ENCODE data around the gene SETBP1. TPM values are rescaled to one million over a fixed set of nuclear protein-coding genes. Genes with fewer than 3 reads are reported as not detected.
A peak's percentile ranks its signal among the peaks of the same experiment; 100 is the strongest.

SETBP1 gene
- total RNA-seq, 2 experiments from 2014 or later = 25.2 to 30.3 TPM

GRCh38 chr18:44893966-44894365, 213.3 kb downstream of the SETBP1 start:
- ATAC-seq = no peak
- peaks cover 4% of the 10 kb centered on the region for H3K9me3 Mint-ChIP-seq (ENCODE audit: low read depth)
- peaks cover 36% of the 10 kb centered on the region for H3K4me1 Mint-ChIP-seq
- peak overlapping the region; percentile 5 for H3K27ac Mint-ChIP-seq
- H3K36me3 Mint-ChIP-seq = peaks cover 40% of the 10 kb centered on the region
- no peaks in the 10 kb centered on the region for H3K27me3 Mint-ChIP-seq
- H3K4me3 Mint-ChIP-seq = no peak overlapping the region
- no peak for DNase-seq
- CTCF ChIA-PET = interaction anchor here (1.1 to 2.8 kb wide), 2 partner anchors 183 to 214 kb away, joined by 3 to 8 read pairs; partner anchors contain the start of gene SETBP1

DNA sequence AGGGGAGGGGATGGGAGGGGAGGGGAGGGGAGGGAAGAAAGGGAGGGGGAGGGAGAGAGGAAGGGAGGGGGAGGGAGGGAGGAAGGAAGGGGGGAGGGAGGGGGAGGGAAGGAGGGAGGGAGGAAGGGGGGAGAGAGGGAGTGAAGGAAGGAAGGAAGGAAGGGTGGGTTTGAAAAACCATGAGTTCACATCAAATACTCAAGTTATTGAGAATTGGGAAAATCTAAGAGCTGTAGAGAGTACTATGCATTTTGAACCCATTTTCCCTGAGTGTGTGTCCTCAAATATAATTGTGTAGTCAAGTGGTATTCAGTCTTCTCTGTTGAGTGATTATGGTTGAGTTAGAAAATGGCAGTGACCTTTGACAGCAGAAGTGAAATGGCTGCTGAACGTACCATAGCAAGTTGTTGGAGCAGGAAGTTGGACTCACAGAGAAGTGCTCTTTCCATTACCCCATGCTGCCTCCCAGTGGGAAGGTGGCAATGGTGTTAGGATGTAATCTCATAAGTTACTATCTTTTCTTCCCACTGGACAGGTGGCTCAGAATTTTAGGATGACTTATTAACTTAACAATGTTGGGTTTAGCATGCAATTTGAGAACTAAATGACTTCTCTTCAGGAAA, 214.6 kb downstream of the SETBP1 start:
- Mint-ChIP-seq H3K9me3 (ENCODE audit: low read depth) (peaks cover 4% of the 10 kb centered on the region), H3K36me3 (peaks cover 37% of the 10 kb centered on the region), H3K4me3 (no peak overlapping the region), H3K27ac (no peak overlapping the region), H3K27me3 (no peaks in the 10 kb centered on the region), H3K4me1 (peaks cover 36% of the 10 kb centered on the region)
- CTCF ChIA-PET = interaction anchor here (1.3 kb wide), 1 partner anchor 216 kb away, joined by 6 read pairs; no protein-coding TSS in a partner anchor
- DNase-seq (peak; percentile 59), ATAC-seq (peak; percentile 47)

DNA sequence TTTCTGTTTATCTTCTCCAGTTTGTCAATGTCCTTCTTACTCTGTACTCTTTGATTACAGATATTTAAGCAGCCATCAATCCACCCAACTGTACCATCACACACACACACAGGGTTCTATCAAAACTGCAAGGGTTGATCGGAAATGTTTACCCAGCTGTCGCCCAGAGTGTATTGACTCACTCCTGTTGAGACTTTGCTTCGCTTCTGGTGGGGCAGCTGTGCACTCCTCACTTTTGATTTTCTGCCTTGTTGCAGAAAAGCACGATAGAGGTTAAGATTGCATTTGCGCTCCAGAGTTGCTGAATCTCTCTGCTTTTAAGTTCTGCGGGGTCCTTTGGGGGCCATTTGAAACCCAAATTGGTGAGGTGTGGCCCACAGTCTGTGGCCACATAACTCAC, 216.2 kb downstream of the SETBP1 start:
- H3K27me3 Mint-ChIP-seq = peaks cover 4% of the 10 kb centered on the region
- no peaks in the 10 kb centered on the region for H3K9me3 Mint-ChIP-seq (ENCODE audit: low read depth)
- CTCF ChIA-PET = no interaction called here
- peaks cover 22% of the 10 kb centered on the region for H3K36me3 Mint-ChIP-seq
- no peak overlapping the region for H3K27ac Mint-ChIP-seq
- H3K4me3 Mint-ChIP-seq = no peak overlapping the region
- H3K4me1 Mint-ChIP-seq = peaks cover 40% of the 10 kb centered on the region
- ATAC-seq (no peak), DNase-seq (no peak)

- Mint-ChIP-seq H3K27me3 (peaks cover 4% of the 10 kb centered on the region), H3K4me3 (no peak overlapping the region), H3K27ac (no peak overlapping the region), H3K9me3 (ENCODE audit: low read depth) (no peaks in the 10 kb centered on the region), H3K36me3 (peaks cover 17% of the 10 kb centered on the region), H3K4me1 (peaks cover 40% of the 10 kb centered on the region)
- ATAC-seq (no peak), DNase-seq (no peak)
- CTCF ChIA-PET = interaction anchor here (1.5 kb wide), 1 partner anchor 10 kb away, joined by 5 read pairs; no protein-coding TSS in a partner anchor
These were observed 216.7 kb downstream of the SETBP1 start for GRCh38 chr18:44897411-44897810.

- Mint-ChIP-seq H3K27ac (no peak overlapping the region), H3K4me3 (no peak overlapping the region), H3K36me3 (peaks cover 14% of the 10 kb centered on the region), H3K9me3 (ENCODE audit: low read depth) (no peaks in the 10 kb centered on the region), H3K4me1 (peaks cover 37% of the 10 kb centered on the region), H3K27me3 (peaks cover 4% of the 10 kb centered on the region)
- ATAC-seq (no peak), DNase-seq (no peak)
- CTCF ChIA-PET = interaction anchor here (1.5 kb wide), 1 partner anchor 9 kb away, joined by 5 read pairs; no protein-coding TSS in a partner anchor
These were observed 217.1 kb downstream of the SETBP1 start for GRCh38 chr18:44897816-44898215.

DNA sequence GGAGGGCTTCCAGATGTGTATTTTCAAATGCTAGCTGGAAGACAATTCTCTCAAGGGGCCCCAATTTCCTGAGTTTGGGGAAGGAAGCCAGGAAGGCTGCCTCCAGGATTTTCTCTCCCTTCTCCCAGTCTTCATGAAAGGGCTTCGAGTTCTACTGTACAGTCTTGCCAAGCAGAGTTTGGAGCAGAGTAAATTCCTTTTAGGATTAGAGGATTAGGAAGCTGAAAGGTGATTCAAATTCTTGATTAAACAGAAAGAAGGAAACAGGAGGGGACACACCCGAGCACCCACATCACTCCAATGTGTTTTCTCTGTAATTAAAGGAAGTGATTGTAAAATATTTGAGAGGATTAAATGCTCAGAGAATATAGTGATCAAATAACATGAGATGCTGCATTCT, 217.8 kb downstream of the SETBP1 start:
- Mint-ChIP-seq H3K27me3 (peaks cover 4% of the 10 kb centered on the region), H3K4me3 (no peak overlapping the region), H3K4me1 (peaks cover 34% of the 10 kb centered on the region), H3K27ac (no peak overlapping the region), H3K9me3 (ENCODE audit: low read depth) (no peaks in the 10 kb centered on the region), H3K36me3 (peaks cover 10% of the 10 kb centered on the region)
- no peak for ATAC-seq
- no peak for DNase-seq
- CTCF ChIA-PET = interaction anchor here (1.5 kb wide), 1 partner anchor 8 kb away, joined by 5 read pairs; no protein-coding TSS in a partner anchor

- Mint-ChIP-seq H3K27me3 (peaks cover 4% of the 10 kb centered on the region), H3K4me1 (peaks cover 29% of the 10 kb centered on the region), H3K4me3 (no peak overlapping the region), H3K36me3 (peaks cover 7% of the 10 kb centered on the region), H3K9me3 (ENCODE audit: low read depth) (no peaks in the 10 kb centered on the region), H3K27ac (no peak overlapping the region)
- CTCF ChIA-PET = no interaction called here
- DNase-seq = no peak
- ATAC-seq = no peak
These were observed 219.1 kb downstream of the SETBP1 start for GRCh38 chr18:44899832-44900231.

DNA sequence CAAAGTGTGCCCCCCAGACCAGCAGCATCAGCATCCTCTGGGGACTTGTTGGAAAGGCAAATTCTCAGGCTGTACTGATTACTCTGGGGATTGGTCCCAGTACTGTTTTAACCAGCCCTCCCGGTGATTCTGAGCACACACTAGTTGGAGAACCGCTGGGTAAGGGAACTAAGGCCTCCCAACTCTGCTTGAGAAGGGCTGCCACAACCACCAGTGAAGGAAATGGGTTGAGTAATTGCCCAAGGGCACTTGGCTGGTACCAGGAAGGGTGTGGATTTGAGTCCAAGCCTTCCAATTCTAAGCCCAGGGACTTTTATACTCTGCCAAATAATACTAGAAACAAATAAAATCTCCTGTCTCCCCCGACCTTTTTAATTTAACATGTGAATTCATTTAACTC, 219.9 kb downstream of the SETBP1 start:
- no peak for DNase-seq
- no peaks in the 10 kb centered on the region for H3K9me3 Mint-ChIP-seq (ENCODE audit: low read depth)
- peaks cover 28% of the 10 kb centered on the region for H3K4me1 Mint-ChIP-seq
- ATAC-seq = no peak
- peaks cover 4% of the 10 kb centered on the region for H3K27me3 Mint-ChIP-seq
- H3K4me3 Mint-ChIP-seq = no peak overlapping the region
- no peak overlapping the region for H3K27ac Mint-ChIP-seq
- CTCF ChIA-PET = interaction anchor here (1.5 kb wide), 1 partner anchor 312 kb away, joined by 5 read pairs; no protein-coding TSS in a partner anchor
- H3K36me3 Mint-ChIP-seq = peaks cover 7% of the 10 kb centered on the region

DNA sequence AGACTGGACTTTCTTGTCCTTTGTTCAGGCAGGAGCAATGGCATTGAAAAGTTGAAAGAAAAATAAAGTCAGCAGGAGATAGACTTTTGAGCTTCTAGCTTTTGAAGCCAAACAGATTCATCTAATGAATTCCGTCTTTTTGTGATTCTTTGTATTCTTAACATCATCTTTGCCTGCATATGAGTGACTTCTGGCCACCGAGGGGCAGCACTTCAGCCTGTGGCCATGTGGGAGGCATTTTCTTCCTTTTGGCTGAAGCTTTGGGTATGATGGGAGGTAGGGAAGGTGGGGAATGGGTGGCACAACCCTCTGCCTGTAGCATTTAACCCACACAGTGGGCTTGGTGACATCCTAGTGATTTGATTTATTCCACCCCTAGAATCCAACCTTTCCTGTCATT, 220.6 kb downstream of the SETBP1 start:
- H3K36me3 Mint-ChIP-seq = peaks cover 9% of the 10 kb centered on the region
- peaks cover 33% of the 10 kb centered on the region for H3K4me1 Mint-ChIP-seq
- no peak overlapping the region for H3K27ac Mint-ChIP-seq
- H3K27me3 Mint-ChIP-seq = peaks cover 4% of the 10 kb centered on the region
- ATAC-seq (no peak), DNase-seq (no peak)
- H3K4me3 Mint-ChIP-seq = no peak overlapping the region
- CTCF ChIA-PET = interaction anchor here (1.5 kb wide), 1 partner anchor 311 kb away, joined by 5 read pairs; no protein-coding TSS in a partner anchor
- no peaks in the 10 kb centered on the region for H3K9me3 Mint-ChIP-seq (ENCODE audit: low read depth)

GRCh38 chr18:44903327-44903726, 222.6 kb downstream of the SETBP1 start:
- CTCF ChIA-PET = interaction anchor here (0.7 kb wide), 2 partner anchors 11 to 18 kb away, joined by 3 read pairs; no protein-coding TSS in a partner anchor
- Mint-ChIP-seq H3K9me3 (ENCODE audit: low read depth) (no peaks in the 10 kb centered on the region), H3K27ac (no peak overlapping the region), H3K27me3 (peaks cover 4% of the 10 kb centered on the region), H3K36me3 (peaks cover 7% of the 10 kb centered on the region), H3K4me3 (no peak overlapping the region), H3K4me1 (peaks cover 34% of the 10 kb centered on the region)
- DNase-seq (no peak), ATAC-seq (no peak)

DNA sequence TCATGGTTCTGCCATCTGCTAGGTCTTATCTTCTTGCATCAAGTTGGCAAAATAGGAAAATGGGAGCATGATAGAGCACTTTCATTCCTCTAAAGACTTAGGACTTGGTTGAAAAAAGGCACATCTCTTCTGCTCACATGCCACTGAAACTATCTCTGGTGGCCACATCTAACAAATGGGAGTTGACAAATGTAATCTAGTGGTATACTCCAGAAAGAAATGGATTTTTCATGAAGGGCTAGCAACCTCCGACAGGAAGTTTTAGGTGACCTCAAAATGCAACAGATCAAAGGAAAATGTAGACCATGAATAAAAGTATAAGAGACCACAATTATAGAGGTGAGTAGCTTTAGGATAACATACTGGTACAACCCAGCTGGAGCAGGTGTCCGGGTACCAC, 224.1 kb downstream of the SETBP1 start:
- H3K4me3 Mint-ChIP-seq = no peak overlapping the region
- CTCF ChIA-PET = no interaction called here
- ATAC-seq = no peak

GRCh38 chr18:44909191-44909719, 228.6 kb downstream of the SETBP1 start:
- no peak overlapping the region for H3K4me3 Mint-ChIP-seq

More for the DNA sequence above, 224.1 kb downstream of the SETBP1 start:
- peaks cover 43% of the 10 kb centered on the region for H3K4me1 Mint-ChIP-seq
- no peak for DNase-seq
- H3K36me3 Mint-ChIP-seq = peaks cover 7% of the 10 kb centered on the region
- H3K27me3 Mint-ChIP-seq = peaks cover 4% of the 10 kb centered on the region
- no peaks in the 10 kb centered on the region for H3K9me3 Mint-ChIP-seq (ENCODE audit: low read depth)
- H3K27ac Mint-ChIP-seq = no peak overlapping the region

DNA sequence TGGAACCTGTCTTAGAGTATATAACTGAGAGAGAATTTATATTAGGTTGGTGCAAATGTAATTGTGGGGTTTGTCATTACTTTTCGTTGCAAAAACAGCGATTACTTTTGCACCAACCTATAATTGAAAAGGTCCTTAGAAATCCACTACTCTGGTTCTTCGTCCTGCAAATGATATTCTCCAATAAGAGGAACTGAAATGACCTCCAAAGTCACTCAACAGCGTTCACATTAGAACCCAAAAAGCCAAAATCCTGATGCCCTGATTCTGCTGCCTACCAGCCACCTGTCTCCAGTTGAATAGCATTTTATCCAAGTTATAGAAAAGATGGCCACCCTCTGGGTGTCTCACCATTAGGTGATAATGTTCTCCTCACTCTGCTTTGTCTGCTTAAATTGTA, 230.6 kb downstream of the SETBP1 start:
- Mint-ChIP-seq H3K4me1 (peaks cover 35% of the 10 kb centered on the region), H3K4me3 (no peak overlapping the region), H3K36me3 (peaks cover 5% of the 10 kb centered on the region), H3K27me3 (no peaks in the 10 kb centered on the region), H3K9me3 (ENCODE audit: low read depth) (no peaks in the 10 kb centered on the region), H3K27ac (no peak overlapping the region)
- DNase-seq (no peak), ATAC-seq (no peak)
- CTCF ChIA-PET = interaction anchor here (0.6 kb wide), 1 partner anchor 21 kb away, joined by 3 read pairs; no protein-coding TSS in a partner anchor

More at GRCh38 chr18:44909191-44909719, 228.6 kb downstream of the SETBP1 start:
- ATAC-seq (peak; percentile 30), DNase-seq (no peak)
- CTCF ChIA-PET = no interaction called here
- Mint-ChIP-seq H3K27me3 (no peaks in the 10 kb centered on the region), H3K27ac (no peak overlapping the region), H3K9me3 (ENCODE audit: low read depth) (no peaks in the 10 kb centered on the region), H3K36me3 (peaks cover 9% of the 10 kb centered on the region), H3K4me1 (peaks cover 50% of the 10 kb centered on the region)

- DNase-seq (no peak), ATAC-seq (no peak)
- peaks cover 32% of the 10 kb centered on the region for H3K4me1 Mint-ChIP-seq
- peaks cover 4% of the 10 kb centered on the region for H3K36me3 Mint-ChIP-seq
- H3K4me3 Mint-ChIP-seq = no peak overlapping the region
- no peaks in the 10 kb centered on the region for H3K9me3 Mint-ChIP-seq (ENCODE audit: low read depth)
- H3K27me3 Mint-ChIP-seq = no peaks in the 10 kb centered on the region
- H3K27ac Mint-ChIP-seq = no peak overlapping the region
- CTCF ChIA-PET = interaction anchor here (0.6 kb wide), 1 partner anchor 22 kb away, joined by 3 read pairs; no protein-coding TSS in a partner anchor
These were observed 231.1 kb downstream of the SETBP1 start for GRCh38 chr18:44911773-44912172.

All from activated CD8-positive, alpha-beta memory T cell treated with anti-CD3 and anti-CD28 coated beads, Interleukin-2, amount 10 ng/mL, durations not matched to agents 7 days and 5 days (primary cell).